GM19043 (cell line): ENCODE measurements around the gene INPP4B.
"Not testable (repeated sequence)": the region's sequence is repeated elsewhere in the genome, so short reads cannot be mapped to it uniquely, and the experiment has no call there.

Experiments
- ATAC-seq: cut with Tn5 transposase; IDR thresholded peaks from one replicate; pipeline ENCODE4 v1.9.1; 2021; ENCODE audit warnings: low read depth; ENCODE audit not compliant: unreplicated experiment

The INPP4B gene

DNA sequence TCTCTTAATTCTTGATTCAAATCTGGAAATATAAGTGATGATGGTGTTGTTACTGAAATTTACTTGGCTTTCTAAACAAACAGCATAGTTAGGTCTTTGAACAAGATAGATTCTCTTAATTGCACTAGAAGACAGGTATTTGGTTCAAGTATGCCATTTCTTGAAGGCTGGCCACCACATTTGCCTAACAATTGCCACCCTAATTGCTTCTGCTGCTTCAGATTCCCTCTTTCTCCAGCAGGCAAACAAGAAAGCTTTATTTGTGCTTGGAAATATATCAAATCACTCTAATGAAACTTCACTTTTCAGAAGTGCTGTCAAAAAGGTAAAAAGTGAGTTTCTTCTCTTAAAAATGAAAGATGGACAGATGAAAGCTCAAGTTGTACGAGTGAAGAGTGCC is 418.6 kb downstream of the INPP4B start:
- ATAC-seq, result no peak

- no peak for ATAC-seq
Observed at GRCh38 chr4:142423861-142424260, 422.2 kb downstream of the INPP4B start.

GRCh38 chr4:142420311-142421095 is 425.6 kb downstream of the INPP4B start:
- ATAC-seq, result no peak

DNA sequence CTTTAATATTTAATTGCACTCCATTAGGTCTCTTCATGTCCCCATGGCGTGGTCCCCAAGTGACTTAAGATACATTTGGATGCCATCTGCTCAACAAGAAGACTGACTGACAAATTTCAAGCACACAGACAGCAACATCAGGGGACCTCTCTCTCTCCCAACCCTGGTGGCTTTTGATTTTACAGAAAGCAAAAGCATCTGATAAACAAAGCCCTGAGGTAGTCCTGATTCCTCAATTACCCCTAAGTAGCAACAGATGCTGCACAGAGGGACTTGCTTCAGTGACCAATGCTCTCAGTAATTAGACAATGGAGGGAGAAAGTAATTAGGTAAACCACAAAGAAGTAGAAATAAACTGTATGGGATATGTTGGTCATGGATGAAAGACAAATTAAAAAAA is 426.4 kb downstream of the INPP4B start:
- no peak for ATAC-seq

GRCh38 chr4:142418697-142419096 is 427.4 kb downstream of the INPP4B start:
- ATAC-seq, result no peak

DNA sequence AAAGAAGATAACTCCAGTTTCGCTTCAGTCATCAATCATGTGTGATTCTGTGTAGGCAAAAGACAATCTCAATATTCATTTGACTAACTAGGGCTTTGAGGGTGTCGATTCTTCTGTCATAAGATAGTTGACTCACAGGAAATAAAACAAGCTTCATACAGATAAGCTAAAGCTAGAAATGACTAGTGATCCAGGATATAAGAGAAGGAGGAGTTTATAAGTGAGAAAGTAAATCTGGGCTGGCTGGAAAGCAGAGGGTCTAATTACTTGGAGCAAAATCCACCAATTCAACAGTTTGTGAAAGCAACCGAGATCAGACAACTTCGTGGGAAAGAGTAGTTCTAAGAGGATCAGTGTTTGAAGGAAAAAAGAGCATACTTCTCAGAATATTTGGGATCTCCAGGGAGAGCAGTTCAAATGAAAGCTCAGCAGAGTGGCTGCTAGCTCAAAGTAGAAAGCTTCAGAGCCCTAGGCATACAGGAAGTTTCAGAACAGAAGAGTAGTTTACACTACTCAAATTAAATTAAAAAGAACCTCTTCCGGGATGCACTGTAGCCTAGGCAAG is 429.3 kb downstream of the INPP4B start:
- ATAC-seq, result no peak

- ATAC-seq, result no peak
Observed at GRCh38 chr4:142416121-142416520, 430.0 kb downstream of the INPP4B start.

DNA sequence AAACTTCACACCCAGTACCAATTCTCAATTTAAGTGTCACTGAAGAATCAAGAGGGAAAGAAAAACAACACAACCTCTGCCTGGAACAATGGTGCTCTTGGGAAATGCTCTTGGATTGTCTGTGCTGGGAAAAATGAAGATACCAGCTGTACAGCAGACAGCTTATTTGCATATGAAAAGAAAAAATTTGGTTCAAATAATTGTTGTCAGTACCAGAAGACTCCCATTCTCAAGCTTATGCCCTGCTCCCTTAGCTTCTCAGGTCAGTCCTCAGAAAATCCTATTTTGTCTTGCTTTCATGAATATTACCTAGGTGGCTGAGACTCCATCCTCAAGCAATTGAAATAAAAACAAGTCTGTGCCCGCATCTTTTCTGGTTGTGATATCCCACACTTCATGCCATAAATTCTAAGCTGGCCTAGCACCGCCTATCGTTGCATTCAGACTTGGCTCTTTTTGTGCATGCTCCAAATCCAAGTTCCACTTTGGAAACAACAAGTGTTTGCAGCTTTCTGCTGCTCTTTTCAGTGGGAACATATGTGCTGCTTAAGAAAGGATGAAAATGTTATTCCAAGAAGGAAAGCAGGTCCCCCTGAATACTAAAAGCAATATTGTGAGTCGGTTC is 431.6 kb downstream of the INPP4B start:
- ATAC-seq, result no peak

DNA sequence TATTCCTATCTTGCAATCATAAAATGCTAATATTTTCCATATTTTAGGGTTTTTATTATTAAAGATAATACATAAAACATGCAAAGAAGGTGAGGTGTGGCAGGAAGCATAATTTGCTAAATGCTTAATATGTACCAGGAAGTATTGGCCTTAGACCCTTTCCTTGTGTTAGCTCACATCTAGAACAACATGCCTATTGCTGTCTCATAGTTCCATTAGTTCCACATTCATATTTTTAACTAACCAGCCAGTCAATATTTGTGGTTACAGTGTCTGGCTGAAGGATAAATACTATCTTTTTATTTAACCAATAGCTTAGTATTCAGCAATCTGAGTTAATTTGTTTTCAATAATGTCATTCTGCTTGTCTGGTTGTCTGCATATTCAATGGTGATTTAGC is 432.6 kb downstream of the INPP4B start:
- ATAC-seq, result no peak

DNA sequence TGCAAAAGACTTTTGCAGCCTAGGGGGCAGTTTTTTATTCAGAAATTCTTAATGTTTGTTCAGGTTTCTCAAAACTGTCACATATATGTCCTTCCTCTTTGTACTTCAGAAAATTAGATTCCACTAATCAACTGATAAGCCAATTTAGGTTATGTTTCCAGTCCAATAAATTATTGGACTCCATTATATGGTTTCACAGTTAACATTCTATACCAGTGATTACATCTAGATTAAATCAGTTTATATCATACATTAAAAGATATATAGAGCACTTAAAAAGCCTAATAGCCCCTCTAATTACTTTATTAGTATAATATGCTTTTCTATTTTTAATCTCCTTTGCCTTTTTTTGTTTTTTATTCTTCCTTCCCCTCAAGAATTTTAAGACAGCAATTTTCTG is 434.1 kb downstream of the INPP4B start:
- no peak for ATAC-seq

- no peak for ATAC-seq
Observed at GRCh38 chr4:142408003-142408441, 438.1 kb downstream of the INPP4B start.

DNA sequence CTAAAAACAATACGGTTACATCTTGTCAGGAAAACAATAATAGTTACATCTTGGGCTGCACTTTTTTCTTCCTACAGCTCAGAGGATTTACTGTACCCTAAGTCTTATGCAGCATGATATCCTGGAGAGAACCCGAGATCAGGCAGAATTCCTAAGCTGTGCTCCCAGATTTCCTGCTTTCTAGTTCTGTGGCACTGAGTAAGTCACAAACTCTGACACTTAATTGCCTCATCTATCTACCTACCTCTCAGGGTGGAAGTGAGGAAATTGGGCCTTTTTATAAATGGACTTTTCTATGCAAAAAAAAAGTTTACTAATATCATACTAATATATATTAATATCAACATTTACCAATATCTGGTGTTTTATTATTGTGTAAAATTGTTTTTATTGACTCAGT is 438.5 kb downstream of the INPP4B start:
- ATAC-seq, result no peak

- no peak for ATAC-seq
Observed at GRCh38 chr4:142406917-142407501, 439.1 kb downstream of the INPP4B start.

DNA sequence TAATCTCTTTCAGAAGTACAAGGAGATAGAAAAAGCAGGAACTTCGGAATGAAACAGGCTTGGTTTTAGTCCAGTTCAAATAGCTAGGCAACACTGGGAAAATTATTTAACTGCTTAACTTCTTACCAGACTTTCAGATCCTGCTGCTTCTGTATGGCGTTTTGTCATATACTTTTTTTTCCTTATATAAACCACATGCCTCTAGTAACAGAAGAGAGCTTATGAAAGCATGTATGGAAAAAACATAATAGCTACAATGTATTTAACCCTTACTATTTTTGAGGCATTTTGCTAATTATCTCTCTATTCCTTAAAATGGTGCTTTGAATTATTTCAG is 439.6 kb downstream of the INPP4B start:
- no peak for ATAC-seq

DNA sequence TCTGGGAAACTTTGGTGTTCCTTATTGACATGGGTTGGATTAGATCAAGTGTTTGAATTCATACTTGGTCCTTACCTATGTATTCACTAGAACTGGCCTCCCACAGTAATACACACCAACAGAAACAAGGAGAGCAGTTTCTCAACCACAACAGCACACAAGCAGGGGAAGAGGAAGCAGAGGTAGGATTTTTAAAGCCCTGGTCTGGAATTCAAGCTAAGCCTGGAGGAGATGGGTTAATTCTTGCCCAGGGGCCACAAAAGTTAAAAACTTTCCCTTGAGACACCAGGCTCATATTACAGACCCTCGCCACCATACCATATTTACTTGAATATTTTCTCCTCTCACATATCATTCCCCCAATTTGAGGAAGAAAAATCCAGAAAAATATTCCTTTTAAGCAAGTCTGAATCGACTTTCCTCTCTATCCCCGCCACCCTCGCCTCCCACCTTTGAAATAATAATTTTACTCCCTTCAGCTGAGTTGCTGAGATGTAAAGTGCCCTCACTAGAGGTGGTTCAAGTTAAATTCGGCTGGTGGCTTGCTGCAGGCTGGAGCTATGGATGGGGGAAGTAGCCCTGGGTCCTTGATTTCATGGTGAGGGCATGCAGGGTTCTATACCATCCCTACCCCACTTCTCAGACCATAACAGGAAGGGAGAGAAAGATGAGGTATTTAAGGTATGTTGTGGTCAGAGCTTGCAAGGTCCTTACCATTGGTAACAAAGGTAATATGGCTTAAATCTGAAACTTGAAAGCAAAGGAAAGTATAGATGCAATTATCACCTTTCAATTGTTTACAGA is 440.2 kb downstream of the INPP4B start:
- peak; percentile 24 for ATAC-seq

GRCh38 chr4:142405021-142405694 is 440.9 kb downstream of the INPP4B start:
- peak; percentile 58 for ATAC-seq

- ATAC-seq, result no peak
Observed at GRCh38 chr4:142404191-142404611, 441.9 kb downstream of the INPP4B start.

GRCh38 chr4:142402900-142403299 is 443.2 kb downstream of the INPP4B start:
- ATAC-seq, result no peak

- ATAC-seq, result no peak
Observed at GRCh38 chr4:142402156-142402555, 443.9 kb downstream of the INPP4B start.

GRCh38 chr4:142397364-142397991 is 448.6 kb downstream of the INPP4B start:
- not testable (repeated sequence) for ATAC-seq
